Measurements from ENCODE around the gene LRRC7. TPM values are rescaled to one million over a fixed set of nuclear protein-coding genes. Genes with fewer than 3 reads are reported as not detected.

The LRRC7 gene
- total RNA-seq, 1 donor from 2014 or later = 0.94 TPM

- H3K4me3 Mint-ChIP-seq (ENCODE audit: unreplicated experiment) = no peak overlapping the region
- H3K9me3 Mint-ChIP-seq (ENCODE audit: unreplicated experiment) = no peaks in the 10 kb centered on the region
- no peak for TF ChIP-seq CTCF (IDR thresholded peaks at IDR 0.05)
- H3K36me3 Mint-ChIP-seq (ENCODE audit: unreplicated experiment) = no peaks in the 10 kb centered on the region
- H3K27me3 Mint-ChIP-seq (ENCODE audit: unreplicated experiment) = peaks cover 28% of the 10 kb centered on the region
- no peaks in the 10 kb centered on the region for H3K4me1 Mint-ChIP-seq (ENCODE audit: unreplicated experiment)
- no peak overlapping the region for H3K27ac Mint-ChIP-seq (ENCODE audit: unreplicated experiment)
- DNase-seq (ENCODE audit: extremely low spot score, unreplicated experiment) = no peak
These were observed 187.9 kb downstream of the LRRC7 start for GRCh38 chr1:69755647-69756046.

- TF ChIP-seq CTCF (IDR thresholded peaks at IDR 0.05) = no peak
- H3K27ac Mint-ChIP-seq (ENCODE audit: unreplicated experiment) = no peak overlapping the region
- peaks cover 16% of the 10 kb centered on the region for H3K4me1 Mint-ChIP-seq (ENCODE audit: unreplicated experiment)
- DNase-seq (ENCODE audit: extremely low spot score, unreplicated experiment) = no peak
- no peak overlapping the region for H3K4me3 Mint-ChIP-seq (ENCODE audit: unreplicated experiment)
- peaks cover 21% of the 10 kb centered on the region for H3K27me3 Mint-ChIP-seq (ENCODE audit: unreplicated experiment)
- no peaks in the 10 kb centered on the region for H3K36me3 Mint-ChIP-seq (ENCODE audit: unreplicated experiment)
- H3K9me3 Mint-ChIP-seq (ENCODE audit: unreplicated experiment) = no peaks in the 10 kb centered on the region
These were observed 198.2 kb downstream of the LRRC7 start for GRCh38 chr1:69765951-69766350.

GRCh38 chr1:69766431-69767180, 198.9 kb downstream of the LRRC7 start:
- TF ChIP-seq CTCF (IDR thresholded peaks at IDR 0.05) = no peak
- Mint-ChIP-seq H3K27ac (ENCODE audit: unreplicated experiment) (no peak overlapping the region), H3K4me3 (ENCODE audit: unreplicated experiment) (no peak overlapping the region), H3K27me3 (ENCODE audit: unreplicated experiment) (peaks cover 20% of the 10 kb centered on the region), H3K36me3 (ENCODE audit: unreplicated experiment) (no peaks in the 10 kb centered on the region), H3K9me3 (ENCODE audit: unreplicated experiment) (no peaks in the 10 kb centered on the region), H3K4me1 (ENCODE audit: unreplicated experiment) (peaks cover 16% of the 10 kb centered on the region)
- DNase-seq (ENCODE audit: extremely low spot score, unreplicated experiment) = no peak

GRCh38 chr1:69776555-69776954, 208.8 kb downstream of the LRRC7 start:
- no peak overlapping the region for H3K4me3 Mint-ChIP-seq (ENCODE audit: unreplicated experiment)
- H3K27me3 Mint-ChIP-seq (ENCODE audit: unreplicated experiment) = peaks cover 25% of the 10 kb centered on the region
- no peak overlapping the region for H3K27ac Mint-ChIP-seq (ENCODE audit: unreplicated experiment)
- H3K9me3 Mint-ChIP-seq (ENCODE audit: unreplicated experiment) = no peaks in the 10 kb centered on the region
- DNase-seq (ENCODE audit: extremely low spot score, unreplicated experiment) = no peak
- H3K36me3 Mint-ChIP-seq (ENCODE audit: unreplicated experiment) = no peaks in the 10 kb centered on the region
- no peak for TF ChIP-seq CTCF (IDR thresholded peaks at IDR 0.05)
- H3K4me1 Mint-ChIP-seq (ENCODE audit: unreplicated experiment) = no peaks in the 10 kb centered on the region

GRCh38 chr1:69777423-69777822, 209.7 kb downstream of the LRRC7 start:
- no peak for DNase-seq (ENCODE audit: extremely low spot score, unreplicated experiment)
- Mint-ChIP-seq H3K27ac (ENCODE audit: unreplicated experiment) (no peak overlapping the region), H3K9me3 (ENCODE audit: unreplicated experiment) (no peaks in the 10 kb centered on the region), H3K4me3 (ENCODE audit: unreplicated experiment) (no peak overlapping the region), H3K36me3 (ENCODE audit: unreplicated experiment) (no peaks in the 10 kb centered on the region), H3K4me1 (ENCODE audit: unreplicated experiment) (no peaks in the 10 kb centered on the region), H3K27me3 (ENCODE audit: unreplicated experiment) (peaks cover 20% of the 10 kb centered on the region)
- no peak for TF ChIP-seq CTCF (IDR thresholded peaks at IDR 0.05)
